SK-N-SH treated with all-trans-retinoic acid at 6 μM for 48 hours (cell line): ENCODE results near the gene CDH4.
"Not testable (repeated sequence)": the region's sequence is repeated elsewhere in the genome, so short reads cannot be mapped to it uniquely, and the experiment has no call there.

ENCODE experiments used
- BACH2 ChIP-seq: fragments of 250-450 bp; sonication (Bioruptor Pico); IDR thresholded peaks from 2 replicates; pipeline ENCODE4 v1.9.0; 2021; ENCODE audit warnings: mild to moderate bottlenecking, borderline replicate concordance
- ZFP3 ChIP-seq: fragments of 250-450 bp; sonication (Bioruptor Pico); IDR thresholded peaks from 2 replicates; pipeline ENCODE4 v1.5.0; 2020; ENCODE audit warnings: mild to moderate bottlenecking, moderate library complexity

GRCh38 chr20:61453623-61454022 lies 201.6 kb downstream of the CDH4 start:
- not testable (repeated sequence) for TF ChIP-seq BACH2; ZFP3 (CRISPR knock-in tag)
